ENCODE results near the gene SERPINE1.

Gene SERPINE1

GRCh38 chr7:101163279-101164070, 36.6 kb downstream of the SERPINE1 start:
- Histone ChIP-seq H3K4me1 (ENCODE audit: insufficient read depth, low read length) (peaks cover 51% of the 10 kb centered on the region), H3K27me3 (ENCODE audit: insufficient read depth, low read length, poor library complexity) (peaks cover 9% of the 10 kb centered on the region), H3K79me2 (ENCODE audit: insufficient read depth, low read length) (peaks cover 3% of the 10 kb centered on the region), H3K4me3 (ENCODE audit: low read depth in 1 of 2, low read length in 2 of 2) (peak overlapping the region; percentile 31 to 72), H3K36me3 (ENCODE audit: insufficient read depth, low read length) (peaks cover 16% of the 10 kb centered on the region), H3K9me3 (ENCODE audit: insufficient read depth, low read length, severe bottlenecking) (no peaks in the 10 kb centered on the region), H3K9ac (ENCODE audit: low read depth, low read length) (peak overlapping the region; percentile 61), H3K27ac (ENCODE audit: low read length) (peak overlapping the region; percentile 90), H3K4me2 (ENCODE audit: insufficient read depth, low read length) (peak overlapping the region; percentile 78), H4K20me1 (ENCODE audit: insufficient read depth, low read length) (peaks cover 38% of the 10 kb centered on the region), H2AFZ (ENCODE audit: low read depth, low read length) (peak overlapping the region; percentile 93)
- TF ChIP-seq EZH2 (IDR thresholded peaks at IDR 0.05; ENCODE audit: borderline replicate concordance, low read depth, low read length, severe bottlenecking) (no peak), CTCF (IDR thresholded peaks at IDR 0.05; ENCODE audit: borderline replicate concordance, extremely low read depth, low read length, poor library complexity, severe bottlenecking) (no peak)
- ATAC-seq (ENCODE audit: insufficient read depth, low read depth) = peak; percentile 80
- DNase-seq = peak; percentile 84

DNA sequence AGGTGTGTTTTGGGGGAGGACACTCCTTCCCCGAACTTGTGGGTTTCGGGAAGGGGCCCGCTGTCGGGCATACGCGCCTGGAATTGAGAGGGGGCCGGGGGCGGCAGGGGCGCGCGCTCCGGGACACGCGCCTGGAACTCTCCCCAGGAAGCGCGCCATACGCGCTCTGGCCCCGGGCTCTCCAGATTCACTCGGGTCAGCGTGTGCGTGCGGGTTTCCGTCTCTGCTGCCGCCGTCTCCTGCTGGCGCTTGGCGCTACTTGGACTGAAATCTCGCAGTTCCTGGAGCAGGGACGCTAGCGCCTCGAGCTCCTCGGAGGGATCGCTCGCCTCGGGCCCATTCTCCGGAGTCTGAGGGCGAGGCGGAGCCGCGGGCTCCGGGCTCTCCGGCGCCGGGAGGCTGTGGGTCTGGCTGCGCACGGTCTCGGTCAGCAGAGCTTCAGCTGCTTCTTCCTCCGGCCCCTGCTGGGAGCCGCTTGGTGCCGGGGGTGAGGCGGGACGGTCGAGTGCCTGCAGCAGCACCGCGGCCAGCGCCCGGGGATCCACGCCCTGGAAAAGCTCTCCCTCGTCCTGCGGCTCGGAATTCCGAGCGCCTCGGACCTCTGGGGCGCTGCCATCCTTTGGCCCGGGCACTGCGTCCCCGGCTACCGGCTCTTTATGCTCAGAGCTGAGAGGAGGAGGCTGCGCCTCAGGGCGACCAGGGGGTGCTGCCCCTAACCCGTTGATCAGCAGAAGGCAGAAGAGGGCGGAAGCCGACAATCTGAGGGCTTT, 37.4 kb downstream of the SERPINE1 start:
- Histone ChIP-seq H3K9ac (ENCODE audit: low read depth, low read length) (peak overlapping the region; percentile 61), H3K36me3 (ENCODE audit: insufficient read depth, low read length) (peaks cover 10% of the 10 kb centered on the region), H3K27me3 (ENCODE audit: insufficient read depth, low read length, poor library complexity) (peaks cover 12% of the 10 kb centered on the region), H3K4me3 (ENCODE audit: low read depth in 1 of 2, low read length in 2 of 2) (peak overlapping the region; percentile 31 to 72), H3K79me2 (ENCODE audit: insufficient read depth, low read length) (peaks cover 3% of the 10 kb centered on the region), H3K27ac (ENCODE audit: low read length) (peak overlapping the region; percentile 81), H3K4me1 (ENCODE audit: insufficient read depth, low read length) (peaks cover 57% of the 10 kb centered on the region), H3K4me2 (ENCODE audit: insufficient read depth, low read length) (peak overlapping the region; percentile 78), H2AFZ (ENCODE audit: low read depth, low read length) (peak overlapping the region; percentile 93; the same call in 1 of the 2 replicates), H4K20me1 (ENCODE audit: insufficient read depth, low read length) (peaks cover 40% of the 10 kb centered on the region), H3K9me3 (ENCODE audit: insufficient read depth, low read length, severe bottlenecking) (no peaks in the 10 kb centered on the region)
- ATAC-seq (ENCODE audit: insufficient read depth, low read depth) (no peak), DNase-seq (no peak)
- TF ChIP-seq CTCF (IDR thresholded peaks at IDR 0.05; ENCODE audit: borderline replicate concordance, extremely low read depth, low read length, poor library complexity, severe bottlenecking) (no peak), EZH2 (IDR thresholded peaks at IDR 0.05; ENCODE audit: borderline replicate concordance, low read depth, low read length, severe bottlenecking) (no peak)

GRCh38 chr7:101165075-101165957, 38.4 kb downstream of the SERPINE1 start, which contains the start of gene VGF:
VGF (minus strand) TSS chr7:101165569; CDS start chr7:101164843, 726 bp downstream.
- Histone ChIP-seq H3K4me1 (ENCODE audit: insufficient read depth, low read length) (peaks cover 67% of the 10 kb centered on the region), H4K20me1 (ENCODE audit: insufficient read depth, low read length) (peaks cover 46% of the 10 kb centered on the region), H3K36me3 (ENCODE audit: insufficient read depth, low read length) (0 out of 2 replicates have a peak, but pooled peaks cover 1% of the 10 kb centered on the region), H3K27me3 (ENCODE audit: insufficient read depth, low read length, poor library complexity) (peaks cover 17% of the 10 kb centered on the region), H2AFZ (ENCODE audit: low read depth, low read length) (no peak within 1 kb of the TSS), H3K9me3 (ENCODE audit: insufficient read depth, low read length, severe bottlenecking) (no peaks in the 10 kb centered on the region), H3K9ac (ENCODE audit: low read depth, low read length) (peak within 1 kb of the TSS; percentile 61; the same call in 1 of the 2 replicates), H3K4me3 (ENCODE audit: low read depth in 1 of 2, low read length in 2 of 2) (peak within 1 kb of the TSS in 1 of 2 experiments; percentile 72; a peak in 2 of 4 replicates), H3K27ac (ENCODE audit: low read length) (no peak within 1 kb of the TSS), H3K79me2 (ENCODE audit: insufficient read depth, low read length) (peaks cover 3% of the 10 kb centered on the region), H3K4me2 (ENCODE audit: insufficient read depth, low read length) (peak within 1 kb of the TSS; percentile 78)
- TF ChIP-seq EZH2 (IDR thresholded peaks at IDR 0.05; ENCODE audit: borderline replicate concordance, low read depth, low read length, severe bottlenecking) = no peak
- no peak for TF ChIP-seq CTCF (IDR thresholded peaks at IDR 0.05; ENCODE audit: borderline replicate concordance, extremely low read depth, low read length, poor library complexity, severe bottlenecking)
- DNase-seq (no peak), ATAC-seq (ENCODE audit: insufficient read depth, low read depth) (no peak)
